ENCODE results near the gene CPEB4. TPM values are rescaled to one million over a fixed set of nuclear protein-coding genes. Genes with fewer than 3 reads are reported as not detected.

Gene CPEB4
- total RNA-seq, 2 experiments from 2014 or later, result 18.3 to 19.2 TPM

DNA sequence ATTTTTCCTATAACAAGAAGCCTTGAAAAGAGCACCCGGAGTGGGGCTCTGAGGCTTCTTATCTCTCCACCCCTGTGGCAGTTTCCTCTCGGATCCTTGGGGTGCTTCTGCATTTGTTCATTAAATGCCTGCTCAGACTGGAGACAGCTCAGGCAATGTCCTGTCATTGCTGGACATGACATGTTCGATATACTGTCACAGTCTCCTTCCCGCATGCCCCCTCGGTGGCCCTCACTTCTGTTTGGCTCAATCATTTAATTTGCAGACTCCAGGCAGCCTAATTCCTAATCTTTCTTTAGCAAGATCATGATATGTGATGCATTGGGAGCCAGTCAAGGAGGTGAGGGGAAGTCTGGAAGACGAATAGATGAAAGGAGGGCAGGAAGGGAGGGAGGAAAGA lies 37.5 kb upstream of the CPEB4 start:
- Mint-ChIP-seq H3K4me1 (ENCODE audit: low read depth) (no peaks in the 10 kb centered on the region), H3K4me3 (no peak overlapping the region), H3K9me3 (peaks cover 4% of the 10 kb centered on the region), H3K27me3 (peaks cover 9% of the 10 kb centered on the region), H3K36me3 (ENCODE audit: low read depth) (no peaks in the 10 kb centered on the region), H3K27ac (no peak overlapping the region)
- intact Hi-C loops (cut with DNase I, micrococcal nuclease), result no loop called here
- Histone ChIP-seq H3K36me3 (ENCODE audit: insufficient read depth, low read length) (no peaks in the 10 kb centered on the region), H3K4me1 (ENCODE audit: insufficient read depth, low read length) (no peaks in the 10 kb centered on the region), H3K27ac (ENCODE audit: low read depth in 1 of 2, low read length in 2 of 2) (no peak overlapping the region), H3K4me3 (ENCODE audit: low read length) (no peak overlapping the region), H3K9me3 (ENCODE audit: control insufficient read depth in 1 of 2, insufficient read depth in 1 of 2, low read length in 2 of 2) (peaks cover 4 to 7% of the 10 kb centered on the region in 2 experiments), H3K27me3 (ENCODE audit: control insufficient read depth in 1 of 2, insufficient read depth in 2 of 2, low read length in 2 of 2) (no peaks in the 10 kb centered on the region)
- CTCF ChIA-PET, result no interaction called here
- ATAC-seq (ENCODE audit: poor library complexity), result no peak
- TF ChIP-seq, protein P1, sequence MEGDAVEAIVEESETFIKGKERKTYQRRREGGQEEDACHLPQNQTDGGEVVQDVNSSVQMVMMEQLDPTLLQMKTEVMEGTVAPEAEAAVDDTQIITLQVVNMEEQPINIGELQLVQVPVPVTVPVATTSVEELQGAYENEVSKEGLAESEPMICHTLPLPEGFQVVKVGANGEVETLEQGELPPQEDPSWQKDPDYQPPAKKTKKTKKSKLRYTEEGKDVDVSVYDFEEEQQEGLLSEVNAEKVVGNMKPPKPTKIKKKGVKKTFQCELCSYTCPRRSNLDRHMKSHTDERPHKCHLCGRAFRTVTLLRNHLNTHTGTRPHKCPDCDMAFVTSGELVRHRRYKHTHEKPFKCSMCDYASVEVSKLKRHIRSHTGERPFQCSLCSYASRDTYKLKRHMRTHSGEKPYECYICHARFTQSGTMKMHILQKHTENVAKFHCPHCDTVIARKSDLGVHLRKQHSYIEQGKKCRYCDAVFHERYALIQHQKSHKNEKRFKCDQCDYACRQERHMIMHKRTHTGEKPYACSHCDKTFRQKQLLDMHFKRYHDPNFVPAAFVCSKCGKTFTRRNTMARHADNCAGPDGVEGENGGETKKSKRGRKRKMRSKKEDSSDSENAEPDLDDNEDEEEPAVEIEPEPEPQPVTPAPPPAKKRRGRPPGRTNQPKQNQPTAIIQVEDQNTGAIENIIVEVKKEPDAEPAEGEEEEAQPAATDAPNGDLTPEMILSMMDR (IDR thresholded peaks at IDR 0.05), result no peak
- no peak for DNase-seq
- POLR2A ChIA-PET, result no interaction called here

DNA sequence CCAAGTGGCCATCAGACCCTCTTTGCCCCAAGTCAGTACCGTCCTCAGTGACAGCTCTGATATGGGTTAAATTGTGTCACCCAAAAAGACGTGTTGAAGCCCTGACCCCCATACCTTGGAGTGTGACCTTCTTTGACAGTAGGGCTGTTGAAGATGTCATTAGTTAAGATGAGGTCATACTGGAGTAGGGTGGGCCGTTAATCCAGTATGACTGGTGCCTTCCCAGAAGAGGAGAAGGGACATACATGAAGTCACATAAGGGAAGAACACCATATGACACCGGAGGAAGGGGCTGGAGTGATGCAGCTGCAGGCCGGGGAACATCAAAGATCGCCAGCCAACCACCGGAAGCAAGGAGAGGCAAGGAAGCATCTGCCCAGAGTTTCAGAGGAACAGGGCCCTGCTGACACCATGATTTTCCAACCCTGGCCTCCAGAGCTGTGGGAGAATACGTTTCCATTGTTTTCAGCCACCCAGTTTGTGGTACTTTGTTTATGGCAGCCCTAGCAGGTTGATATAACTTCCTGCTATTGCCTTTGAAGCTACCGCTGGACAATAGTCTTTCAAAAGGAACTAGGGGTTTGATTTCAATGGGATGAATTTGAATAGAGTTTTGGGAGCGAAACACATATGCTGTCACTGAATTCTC lies 36.4 kb upstream of the CPEB4 start:
- H3K4me1 ChIP-seq (ENCODE audit: insufficient read depth, low read length), result no peaks in the 10 kb centered on the region
- no peaks in the 10 kb centered on the region for H3K27me3 ChIP-seq (ENCODE audit: control insufficient read depth in 1 of 2, insufficient read depth in 2 of 2, low read length in 2 of 2)
- H3K36me3 Mint-ChIP-seq (ENCODE audit: low read depth), result no peaks in the 10 kb centered on the region
- peaks cover 4 to 7% of the 10 kb centered on the region in 2 experiments for H3K9me3 ChIP-seq (ENCODE audit: control insufficient read depth in 1 of 2, insufficient read depth in 1 of 2, low read length in 2 of 2)
- no peak overlapping the region for H3K4me3 Mint-ChIP-seq
- ChIA-PET CTCF (no interaction called here), POLR2A (no interaction called here)
- H3K36me3 ChIP-seq (ENCODE audit: insufficient read depth, low read length), result no peaks in the 10 kb centered on the region
- no peaks in the 10 kb centered on the region for H3K4me1 Mint-ChIP-seq (ENCODE audit: low read depth)
- intact Hi-C loops (cut with DNase I, micrococcal nuclease), result no loop called here
- H3K27ac Mint-ChIP-seq, result no peak overlapping the region
- H3K27ac ChIP-seq (ENCODE audit: low read depth in 1 of 2, low read length in 2 of 2), result no peak overlapping the region
- DNase-seq (no peak), ATAC-seq (ENCODE audit: poor library complexity) (no peak)
- H3K27me3 Mint-ChIP-seq, result peaks cover 9% of the 10 kb centered on the region
- TF ChIP-seq, protein P1 (IDR thresholded peaks at IDR 0.05), result no peak
- H3K4me3 ChIP-seq (ENCODE audit: low read length), result no peak overlapping the region
- H3K9me3 Mint-ChIP-seq, result peaks cover 4% of the 10 kb centered on the region

DNA sequence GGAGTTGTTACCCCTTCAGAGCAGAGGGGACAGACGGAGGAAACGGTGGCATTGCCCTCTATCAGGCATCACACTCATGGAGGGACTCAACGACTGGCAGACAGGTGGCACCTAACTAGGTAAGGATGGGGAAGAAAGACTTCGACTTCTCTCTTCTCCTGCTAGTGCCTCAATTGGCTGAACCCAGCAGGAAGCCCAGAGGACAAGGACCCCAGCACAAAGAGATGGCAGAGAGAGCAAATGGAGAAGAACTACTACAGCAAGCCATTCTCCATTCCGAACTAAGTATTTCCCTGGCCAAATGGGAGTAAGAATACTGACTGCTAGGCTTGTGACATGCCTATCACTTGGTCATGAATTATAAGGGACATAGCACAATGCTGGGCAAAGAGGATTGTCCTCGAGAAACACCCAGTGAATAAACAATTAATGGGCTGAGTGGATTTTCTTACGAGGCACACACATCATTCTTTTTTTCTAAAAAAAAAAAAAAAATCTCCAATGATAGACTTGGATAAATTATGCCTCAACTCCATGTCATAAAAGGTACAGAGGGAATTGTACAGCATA lies 35.3 kb upstream of the CPEB4 start:
- DNase-seq (no peak), ATAC-seq (ENCODE audit: poor library complexity) (no peak)
- CTCF ChIA-PET, result no interaction called here
- H3K4me1 Mint-ChIP-seq (ENCODE audit: low read depth), result no peaks in the 10 kb centered on the region
- no peak overlapping the region for H3K4me3 Mint-ChIP-seq
- H3K27ac Mint-ChIP-seq, result no peak overlapping the region
- intact Hi-C loops (cut with DNase I, micrococcal nuclease), result no loop called here
- POLR2A ChIA-PET, result no interaction called here
- Histone ChIP-seq H3K4me1 (ENCODE audit: insufficient read depth, low read length) (no peaks in the 10 kb centered on the region), H3K36me3 (ENCODE audit: insufficient read depth, low read length) (no peaks in the 10 kb centered on the region), H3K27ac (ENCODE audit: low read depth in 1 of 2, low read length in 2 of 2) (no peak overlapping the region), H3K4me3 (ENCODE audit: low read length) (no peak overlapping the region), H3K9me3 (ENCODE audit: control insufficient read depth in 1 of 2, insufficient read depth in 1 of 2, low read length in 2 of 2) (peaks cover 4 to 7% of the 10 kb centered on the region in 2 experiments), H3K27me3 (ENCODE audit: control insufficient read depth in 1 of 2, insufficient read depth in 2 of 2, low read length in 2 of 2) (no peaks in the 10 kb centered on the region)
- H3K9me3 Mint-ChIP-seq, result peaks cover 3% of the 10 kb centered on the region
- H3K27me3 Mint-ChIP-seq, result peaks cover 9% of the 10 kb centered on the region
- no peaks in the 10 kb centered on the region for H3K36me3 Mint-ChIP-seq (ENCODE audit: low read depth)
- TF ChIP-seq, protein P1 (IDR thresholded peaks at IDR 0.05), result no peak
